ENCODE data around the gene EPHA2. TPM values are rescaled to one million over a fixed set of nuclear protein-coding genes. Genes with fewer than 3 reads are reported as not detected.

EPHA2 gene
- total RNA-seq, 1 donor from 2014 or later = 44.8 TPM

DNA sequence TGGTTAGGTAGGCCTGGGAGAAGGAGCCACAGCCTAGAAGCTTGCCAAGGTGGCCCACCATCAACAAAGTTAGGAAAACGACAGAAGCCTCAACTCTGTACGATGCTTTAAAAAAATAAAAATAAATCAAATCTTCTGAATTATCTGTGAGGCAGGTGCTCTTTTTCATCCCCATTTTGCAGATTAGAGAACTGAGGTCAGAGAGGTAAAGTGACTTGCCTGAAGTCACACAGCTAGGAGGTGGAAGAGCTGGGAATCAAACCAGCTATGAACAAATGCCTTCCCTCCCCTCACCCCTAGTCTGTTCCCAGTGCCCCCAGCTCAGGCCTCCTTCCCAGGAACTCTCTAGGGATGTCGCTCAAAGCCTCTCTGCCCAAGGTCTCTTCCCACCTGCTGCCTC lies 30.4 kb downstream of the EPHA2 start:
- no peaks in the 10 kb centered on the region for H3K9me3 ChIP-seq
- DNase-seq (no peak), ATAC-seq (no peak)
- intact Hi-C loops (cut with DNase I) = no loop called here
- H3K27ac ChIP-seq = no peak overlapping the region
- TF ChIP-seq, protein P1, sequence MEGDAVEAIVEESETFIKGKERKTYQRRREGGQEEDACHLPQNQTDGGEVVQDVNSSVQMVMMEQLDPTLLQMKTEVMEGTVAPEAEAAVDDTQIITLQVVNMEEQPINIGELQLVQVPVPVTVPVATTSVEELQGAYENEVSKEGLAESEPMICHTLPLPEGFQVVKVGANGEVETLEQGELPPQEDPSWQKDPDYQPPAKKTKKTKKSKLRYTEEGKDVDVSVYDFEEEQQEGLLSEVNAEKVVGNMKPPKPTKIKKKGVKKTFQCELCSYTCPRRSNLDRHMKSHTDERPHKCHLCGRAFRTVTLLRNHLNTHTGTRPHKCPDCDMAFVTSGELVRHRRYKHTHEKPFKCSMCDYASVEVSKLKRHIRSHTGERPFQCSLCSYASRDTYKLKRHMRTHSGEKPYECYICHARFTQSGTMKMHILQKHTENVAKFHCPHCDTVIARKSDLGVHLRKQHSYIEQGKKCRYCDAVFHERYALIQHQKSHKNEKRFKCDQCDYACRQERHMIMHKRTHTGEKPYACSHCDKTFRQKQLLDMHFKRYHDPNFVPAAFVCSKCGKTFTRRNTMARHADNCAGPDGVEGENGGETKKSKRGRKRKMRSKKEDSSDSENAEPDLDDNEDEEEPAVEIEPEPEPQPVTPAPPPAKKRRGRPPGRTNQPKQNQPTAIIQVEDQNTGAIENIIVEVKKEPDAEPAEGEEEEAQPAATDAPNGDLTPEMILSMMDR (IDR thresholded peaks at IDR 0.05) = no peak
- H3K4me3 ChIP-seq = no peak overlapping the region
- peaks cover 53% of the 10 kb centered on the region for H3K36me3 ChIP-seq
- peaks cover 14% of the 10 kb centered on the region for H3K4me1 ChIP-seq
- H3K27me3 ChIP-seq = no peaks in the 10 kb centered on the region

DNA sequence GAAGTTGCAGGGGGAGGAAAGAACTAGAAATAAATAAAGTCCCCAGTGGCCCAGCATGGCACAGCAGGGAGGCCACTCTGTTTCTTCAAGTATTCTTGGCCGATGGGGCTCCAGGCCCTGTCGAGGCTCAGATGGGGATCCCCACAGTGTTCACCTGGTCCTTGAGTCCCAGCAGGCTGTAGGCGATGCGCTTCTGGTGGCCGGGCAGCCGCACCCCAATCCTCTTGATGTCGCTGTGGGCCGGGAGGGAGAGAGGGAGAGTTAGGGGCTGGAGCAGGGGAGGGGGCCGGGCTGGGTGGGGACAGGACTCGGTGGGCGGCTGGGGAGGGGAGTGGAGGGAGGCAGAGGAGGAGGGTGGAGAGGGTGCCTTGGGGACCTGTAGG lies 30.8 kb downstream of the EPHA2 start:
- TF ChIP-seq, protein P1 (IDR thresholded peaks at IDR 0.05) = no peak
- H3K27me3 ChIP-seq = no peaks in the 10 kb centered on the region
- intact Hi-C loops (cut with DNase I) = no loop called here
- no peaks in the 10 kb centered on the region for H3K9me3 ChIP-seq
- ATAC-seq (no peak), DNase-seq (no peak)
- H3K4me1 ChIP-seq = peaks cover 14% of the 10 kb centered on the region
- no peak overlapping the region for H3K27ac ChIP-seq
- no peak overlapping the region for H3K4me3 ChIP-seq
- H3K36me3 ChIP-seq = peaks cover 49% of the 10 kb centered on the region

DNA sequence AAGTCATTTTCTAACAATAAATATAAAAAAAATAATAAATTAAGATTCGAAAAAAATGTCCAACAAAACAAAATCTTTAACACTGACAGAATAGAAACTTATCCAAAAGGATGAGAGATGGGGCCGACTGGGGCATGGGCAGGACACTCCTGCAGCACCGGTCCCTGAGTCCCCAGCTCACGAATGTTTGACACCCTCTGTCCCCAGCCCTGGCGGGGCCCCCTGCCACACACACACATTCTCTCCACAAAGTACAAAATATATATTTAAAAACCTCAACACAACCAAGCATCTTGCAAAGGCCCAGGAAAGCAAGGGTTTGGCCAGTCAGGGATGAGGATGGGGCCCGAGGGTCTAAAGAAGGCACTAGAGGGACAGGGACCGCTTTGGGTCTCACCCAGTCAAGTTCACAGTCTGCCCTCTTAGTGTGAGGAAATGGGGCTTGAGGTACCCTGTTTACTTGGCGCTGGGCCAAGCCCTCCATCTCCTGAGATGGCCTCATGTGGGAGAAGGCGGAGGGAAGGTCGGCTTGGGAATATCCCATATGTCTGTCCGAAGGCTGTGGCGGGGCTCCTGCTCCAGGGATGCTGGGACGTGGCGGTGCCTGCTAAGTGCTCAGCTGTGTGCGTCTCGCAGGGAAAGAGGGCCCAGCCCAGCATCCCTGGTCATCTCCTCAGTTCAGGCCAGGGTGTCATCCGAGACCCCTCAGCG lies 31.3 kb downstream of the EPHA2 start:
- no peaks in the 10 kb centered on the region for H3K9me3 ChIP-seq
- no peak overlapping the region for H3K4me3 ChIP-seq
- H3K4me1 ChIP-seq = peaks cover 14% of the 10 kb centered on the region
- TF ChIP-seq, protein P1 (IDR thresholded peaks at IDR 0.05) = no peak
- intact Hi-C loops (cut with DNase I) = no loop called here
- ATAC-seq = no peak
- H3K27ac ChIP-seq = no peak overlapping the region
- H3K36me3 ChIP-seq = peaks cover 44% of the 10 kb centered on the region
- DNase-seq = no peak
- H3K27me3 ChIP-seq = no peaks in the 10 kb centered on the region

DNA sequence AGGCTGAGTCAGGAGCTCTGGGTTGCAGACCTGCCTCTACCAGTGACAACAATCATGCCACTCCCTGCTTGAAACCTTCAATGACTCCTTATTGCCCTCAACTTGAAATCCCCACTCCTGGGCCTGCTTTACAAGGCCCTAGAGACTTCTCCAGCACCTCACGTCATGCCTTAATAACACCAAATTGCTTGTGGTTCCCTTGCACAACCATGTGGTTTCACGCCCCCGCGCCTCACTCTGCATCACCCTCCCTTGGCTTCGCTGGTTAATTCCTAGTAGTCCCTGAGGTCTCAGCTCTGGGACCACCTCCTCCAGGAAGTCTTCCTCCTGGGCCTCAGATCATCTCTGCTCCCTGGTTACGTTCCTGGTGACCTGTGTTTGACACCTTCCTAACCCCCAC lies 33.0 kb downstream of the EPHA2 start:
- peak; percentile 92 for DNase-seq
- no peaks in the 10 kb centered on the region for H3K27me3 ChIP-seq
- no peak overlapping the region for H3K4me3 ChIP-seq
- TF ChIP-seq, protein P1 (IDR thresholded peaks at IDR 0.05) = no peak
- H3K9me3 ChIP-seq = no peaks in the 10 kb centered on the region
- H3K4me1 ChIP-seq = peaks cover 14% of the 10 kb centered on the region
- no peak overlapping the region for H3K27ac ChIP-seq
- intact Hi-C loops (cut with DNase I) = no loop called here
- H3K36me3 ChIP-seq = peaks cover 28% of the 10 kb centered on the region
- ATAC-seq = peak; percentile 81

DNA sequence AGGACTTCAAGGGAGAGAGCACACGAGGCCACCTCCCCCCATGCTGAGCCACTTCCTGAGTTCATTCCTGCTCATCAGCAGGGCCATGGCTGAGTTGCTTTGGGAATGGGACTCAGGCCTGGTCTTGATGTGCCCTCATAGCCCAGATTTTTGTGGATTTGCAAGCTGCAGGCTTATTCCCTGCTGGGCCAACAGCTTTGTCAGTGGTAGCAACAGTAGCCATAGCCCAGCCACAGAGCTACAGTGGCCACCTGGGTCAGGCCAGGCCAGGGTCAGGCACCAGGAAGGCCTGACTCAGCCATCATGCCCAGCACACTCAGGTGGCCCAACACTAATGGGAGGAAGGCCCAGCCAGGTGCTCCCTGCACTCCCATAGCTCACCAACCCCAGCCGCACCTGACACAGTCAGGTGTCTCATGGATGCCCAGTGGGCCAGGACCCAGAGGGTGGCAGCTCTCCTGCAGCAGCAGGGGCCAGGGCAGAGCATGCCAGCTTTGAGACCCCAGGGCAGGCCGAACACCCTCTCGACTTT lies 33.5 kb downstream of the EPHA2 start:
- TF ChIP-seq, protein P1 (IDR thresholded peaks at IDR 0.05) = no peak
- Histone ChIP-seq H3K4me3 (no peak overlapping the region), H3K27me3 (no peaks in the 10 kb centered on the region), H3K36me3 (peaks cover 23% of the 10 kb centered on the region), H3K4me1 (peaks cover 14% of the 10 kb centered on the region), H3K9me3 (no peaks in the 10 kb centered on the region), H3K27ac (no peak overlapping the region)
- peak; percentile 1 for ATAC-seq
- intact Hi-C loops (cut with DNase I) = no loop called here
- DNase-seq = no peak
